DLD1 (cell line): Measurements from ENCODE around the gene SFXN1.

Experiments used
- in situ Hi-C: cut with HindIII; loops from 2 replicates; pipeline ENCODE4 v1.10.0; 2017; ENCODE audit warnings: low sequenced_read_pairs

SFXN1 gene

GRCh38 chr5:175538576-175538975 lies 60.2 kb downstream of the SFXN1 start:
- in situ Hi-C loops: loop anchor here (25.0 kb wide), 1 partner anchor 199 kb away; no protein-coding TSS in a partner anchor

GRCh38 chr5:175539936-175540335 lies 61.6 kb downstream of the SFXN1 start:
- in situ Hi-C loops: loop anchor here (25.0 kb wide), 1 partner anchor 197 kb away; no protein-coding TSS in a partner anchor

GRCh38 chr5:175541264-175541663 lies 62.9 kb downstream of the SFXN1 start:
- in situ Hi-C loops: loop anchor here (25.0 kb wide), 1 partner anchor 196 kb away; no protein-coding TSS in a partner anchor

- in situ Hi-C loops: loop anchor here (25.0 kb wide), 1 partner anchor 195 kb away; no protein-coding TSS in a partner anchor
Observed at GRCh38 chr5:175542232-175542965, 64.0 kb downstream of the SFXN1 start.

GRCh38 chr5:175542966-175543235 lies 64.5 kb downstream of the SFXN1 start:
- in situ Hi-C loops: loop anchor here (25.0 kb wide), 1 partner anchor 194 kb away; no protein-coding TSS in a partner anchor

GRCh38 chr5:175544108-175544511 lies 65.8 kb downstream of the SFXN1 start:
- in situ Hi-C loops: loop anchor here (25.0 kb wide), 1 partner anchor 193 kb away; no protein-coding TSS in a partner anchor

GRCh38 chr5:175544586-175544985 lies 66.2 kb downstream of the SFXN1 start:
- in situ Hi-C loops: loop anchor here (25.0 kb wide), 1 partner anchor 193 kb away; no protein-coding TSS in a partner anchor

GRCh38 chr5:175547842-175548241 lies 69.5 kb downstream of the SFXN1 start:
- in situ Hi-C loops: loop anchor here (25.0 kb wide), 1 partner anchor 189 kb away; no protein-coding TSS in a partner anchor

GRCh38 chr5:175548626-175549311 lies 70.4 kb downstream of the SFXN1 start:
- in situ Hi-C loops: loop anchor here (25.0 kb wide), 1 partner anchor 189 kb away; no protein-coding TSS in a partner anchor

GRCh38 chr5:175550055-175550805 lies 71.9 kb downstream of the SFXN1 start:
- in situ Hi-C loops: no loop called here

GRCh38 chr5:175551266-175551665 lies 72.9 kb downstream of the SFXN1 start:
- in situ Hi-C loops: no loop called here

GRCh38 chr5:175554296-175554695 lies 75.9 kb downstream of the SFXN1 start:
- in situ Hi-C loops: no loop called here

- in situ Hi-C loops: no loop called here
Observed at GRCh38 chr5:175555168-175555785, 76.9 kb downstream of the SFXN1 start.

GRCh38 chr5:175556794-175557193 lies 78.4 kb downstream of the SFXN1 start:
- in situ Hi-C loops: no loop called here

- in situ Hi-C loops: no loop called here
Observed at GRCh38 chr5:175557778-175558177, 79.4 kb downstream of the SFXN1 start.

GRCh38 chr5:175558801-175559480 lies 80.6 kb downstream of the SFXN1 start:
- in situ Hi-C loops: no loop called here

- in situ Hi-C loops: no loop called here
Observed at GRCh38 chr5:175560011-175560410, 81.7 kb downstream of the SFXN1 start.

- in situ Hi-C loops: no loop called here
Observed at GRCh38 chr5:175561085-175561484, 82.7 kb downstream of the SFXN1 start.

GRCh38 chr5:175564716-175565115 lies 86.4 kb downstream of the SFXN1 start:
- in situ Hi-C loops: no loop called here

GRCh38 chr5:175566697-175567096 lies 88.3 kb downstream of the SFXN1 start:
- in situ Hi-C loops: no loop called here
